Uterus (tissue), 4 donors: Measurements from ENCODE around the gene RGP1. TPM values are rescaled to one million over a fixed set of nuclear protein-coding genes. Genes with fewer than 3 reads are reported as not detected.

Source experiments
- DNase-seq, 2 donors: peaks; one replicate each; pipeline ENCODE4 v3.0.0-alpha.2; 2019 to 2020
- H3K27ac ChIP-seq, 2 donors: fragments of 200-600 bp; sonication (generic); 1 replicate in 1 of 2; 2 replicates in 1 of 2; pipeline ENCODE4 v1.5.1; 2016 to 2018
- H3K27me3 ChIP-seq, 2 donors: fragments of 200-600 bp; sonication (generic); one replicate each; pipeline ENCODE4 v1.5.1; 2018 to 2019; ENCODE audit warnings: control low read depth in 1 of 2
- H3K36me3 ChIP-seq, 2 donors: fragments of 200-600 bp; sonication (generic); one replicate each; pipeline ENCODE4 v1.5.1; 2019; ENCODE audit warnings: control low read depth in 1 of 2
- H3K4me1 ChIP-seq, 2 donors: fragments of 200-600 bp; sonication (generic); one replicate each; pipeline ENCODE4 v1.5.1; 2018 to 2019; ENCODE audit warnings: control low read depth in 1 of 2
- H3K4me3 ChIP-seq, 2 donors: fragments of 200-600 bp; sonication (generic); 1 replicate in 1 of 2; 2 replicates in 1 of 2; pipeline ENCODE4 v1.5.1; 2018 to 2019; ENCODE audit warnings: mild to moderate bottlenecking in 1 of 2
- H3K9me3 ChIP-seq, 2 donors: fragments of 200-600 bp; sonication (generic); one replicate each; pipeline ENCODE4 v1.5.1; 2019; ENCODE audit warnings: control low read depth in 1 of 2
- CTCF ChIP-seq, 4 experiments: fragments of 200-600 bp in 2 of 4; fragments of 450-650 bp in 2 of 4; sonication (generic) in 2 of 4; IDR thresholded peaks; one replicate each; pipeline ENCODE4 v1.5.1; 2016 to 2019; ENCODE audit warnings: antibody characterized with exemption in 4 of 4, mild to moderate bottlenecking in 2 of 4, moderate library complexity in 1 of 4
- POLR2A ChIP-seq, 2 donors: fragments of 450-650 bp; IDR thresholded peaks; one replicate each; pipeline ENCODE4 v1.6.1; 2016; ENCODE audit warnings: antibody characterized with exemption in 2 of 2, mild to moderate bottlenecking in 1 of 2, moderate library complexity in 1 of 2
- intact Hi-C: fragments of 100-400 bp; cut with DNase I; formaldehyde crosslinking; loops from one replicate; pipeline ENCODE4 v1.15.1; 2023; ENCODE audit warnings: low total_unique reads
- total RNA-seq, 4 donors: library from RNA; depleted of rRNA in 3 of 4; stranded (reverse); fragments of >200 nt in 3 of 4; gene quantifications; one replicate each; pipeline versions ENCODE4 v1.1.0 to v1.2.4, GENCODE V29; 2014 to 2023
- donor health status: DM: yes; HTN: yes; CAD: no.

Gene RGP1
- total RNA-seq, 4 donors from 2014 or later = 2.0 to 38.1 (median 10.3) TPM

DNA sequence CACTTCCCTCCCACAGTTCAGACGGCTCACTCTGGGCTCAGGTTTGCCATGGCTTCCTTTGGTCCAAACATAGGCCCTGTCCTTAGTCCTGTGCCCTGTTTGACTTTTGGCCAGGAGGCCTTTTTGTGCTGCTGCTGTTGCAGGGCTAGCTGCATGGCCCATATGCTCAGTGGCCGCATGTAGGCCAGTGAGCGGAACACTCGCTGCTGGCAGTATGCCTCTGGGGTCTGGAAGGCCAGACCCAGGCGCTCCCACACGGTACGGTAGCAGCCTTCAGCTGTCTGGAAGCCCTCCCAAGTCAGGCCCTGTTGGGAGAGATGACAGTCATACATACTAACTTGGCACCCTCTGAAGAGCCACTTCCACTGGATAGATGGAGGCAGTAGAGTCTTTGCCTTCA, 11.9 kb upstream of the RGP1 start:
- no peak for DNase-seq
- Histone ChIP-seq H3K27ac (no peak overlapping the region), H3K9me3 (no peaks in the 10 kb centered on the region), H3K36me3 (no peaks in the 10 kb centered on the region), H3K4me1 (peaks cover 0 to 8% of the 10 kb centered on the region in 2 donors), H3K27me3 (no peaks in the 10 kb centered on the region), H3K4me3 (no peak overlapping the region)
- intact Hi-C loops = no loop called here
- no peak for TF ChIP-seq CTCF (IDR thresholded peaks at IDR 0.05)
- TF ChIP-seq POLR2A (IDR thresholded peaks at IDR 0.05) = no peak

GRCh38 chr9:35738186-35738585, 10.9 kb upstream of the RGP1 start:
- intact Hi-C loops = no loop called here
- Histone ChIP-seq H3K9me3 (no peaks in the 10 kb centered on the region), H3K4me1 (peaks cover 0 to 5% of the 10 kb centered on the region in 2 donors), H3K36me3 (no peaks in the 10 kb centered on the region), H3K27me3 (no peaks in the 10 kb centered on the region), H3K27ac (no peak overlapping the region), H3K4me3 (no peak overlapping the region)
- TF ChIP-seq CTCF (IDR thresholded peaks at IDR 0.05) = no peak
- no peak for TF ChIP-seq POLR2A (IDR thresholded peaks at IDR 0.05)
- DNase-seq = no peak

GRCh38 chr9:35738924-35739323, 10.2 kb upstream of the RGP1 start:
- no peak for TF ChIP-seq CTCF (IDR thresholded peaks at IDR 0.05)
- no peak for TF ChIP-seq POLR2A (IDR thresholded peaks at IDR 0.05)

GRCh38 chr9:35740243-35740642, 8.8 kb upstream of the RGP1 start:
- intact Hi-C loops = no loop called here
- no peak for TF ChIP-seq CTCF (IDR thresholded peaks at IDR 0.05)
- TF ChIP-seq POLR2A (IDR thresholded peaks at IDR 0.05) = no peak
- Histone ChIP-seq H3K36me3 (no peaks in the 10 kb centered on the region), H3K4me1 (no peaks in the 10 kb centered on the region), H3K27me3 (no peaks in the 10 kb centered on the region), H3K9me3 (no peaks in the 10 kb centered on the region), H3K27ac (no peak overlapping the region), H3K4me3 (no peak overlapping the region)
- no peak for DNase-seq

More at GRCh38 chr9:35738924-35739323, 10.2 kb upstream of the RGP1 start:
- Histone ChIP-seq H3K27me3 (no peaks in the 10 kb centered on the region), H3K27ac (no peak overlapping the region), H3K4me3 (no peak overlapping the region), H3K36me3 (no peaks in the 10 kb centered on the region), H3K9me3 (no peaks in the 10 kb centered on the region), H3K4me1 (no peaks in the 10 kb centered on the region)
- intact Hi-C loops = no loop called here
- DNase-seq = no peak

DNA sequence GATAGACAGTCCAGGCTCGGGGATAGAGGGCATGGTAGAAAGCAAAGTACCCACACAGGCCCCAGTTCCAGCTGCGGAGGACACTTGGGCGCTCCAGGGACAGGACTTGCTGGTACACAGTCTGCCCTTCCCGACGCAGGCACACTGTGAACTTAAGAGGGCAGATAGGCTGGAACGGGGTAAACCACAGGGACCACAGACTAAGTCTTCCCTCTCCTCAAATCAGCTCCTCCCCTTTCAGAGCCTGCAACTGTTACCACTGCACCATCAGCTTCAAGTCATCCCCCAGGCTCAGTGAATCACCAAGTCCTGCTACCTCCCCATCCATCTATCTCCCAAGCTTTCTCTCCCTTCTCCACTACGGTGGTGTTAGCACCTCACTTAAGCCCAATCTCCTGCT, 7.3 kb upstream of the RGP1 start:
- intact Hi-C loops = no loop called here
- Histone ChIP-seq H3K4me3 (no peak overlapping the region), H3K27ac (no peak overlapping the region), H3K4me1 (peaks cover 0 to 8% of the 10 kb centered on the region in 2 donors), H3K9me3 (no peaks in the 10 kb centered on the region), H3K27me3 (no peaks in the 10 kb centered on the region), H3K36me3 (no peaks in the 10 kb centered on the region)
- no peak for DNase-seq
- no peak for TF ChIP-seq POLR2A (IDR thresholded peaks at IDR 0.05)

- no peak for DNase-seq
- intact Hi-C loops = no loop called here
- Histone ChIP-seq H3K27ac (no peak overlapping the region), H3K9me3 (no peaks in the 10 kb centered on the region), H3K4me3 (no peak overlapping the region), H3K4me1 (peaks cover 0 to 15% of the 10 kb centered on the region in 2 donors), H3K36me3 (no peaks in the 10 kb centered on the region), H3K27me3 (no peaks in the 10 kb centered on the region)
- TF ChIP-seq POLR2A (IDR thresholded peaks at IDR 0.05) (no peak), CTCF (IDR thresholded peaks at IDR 0.05) (no peak)
Measured at GRCh38 chr9:35743452-35743851, 5.6 kb upstream of the RGP1 start.
